ENCODE measurements around the gene REEP3.

Gene REEP3

DNA sequence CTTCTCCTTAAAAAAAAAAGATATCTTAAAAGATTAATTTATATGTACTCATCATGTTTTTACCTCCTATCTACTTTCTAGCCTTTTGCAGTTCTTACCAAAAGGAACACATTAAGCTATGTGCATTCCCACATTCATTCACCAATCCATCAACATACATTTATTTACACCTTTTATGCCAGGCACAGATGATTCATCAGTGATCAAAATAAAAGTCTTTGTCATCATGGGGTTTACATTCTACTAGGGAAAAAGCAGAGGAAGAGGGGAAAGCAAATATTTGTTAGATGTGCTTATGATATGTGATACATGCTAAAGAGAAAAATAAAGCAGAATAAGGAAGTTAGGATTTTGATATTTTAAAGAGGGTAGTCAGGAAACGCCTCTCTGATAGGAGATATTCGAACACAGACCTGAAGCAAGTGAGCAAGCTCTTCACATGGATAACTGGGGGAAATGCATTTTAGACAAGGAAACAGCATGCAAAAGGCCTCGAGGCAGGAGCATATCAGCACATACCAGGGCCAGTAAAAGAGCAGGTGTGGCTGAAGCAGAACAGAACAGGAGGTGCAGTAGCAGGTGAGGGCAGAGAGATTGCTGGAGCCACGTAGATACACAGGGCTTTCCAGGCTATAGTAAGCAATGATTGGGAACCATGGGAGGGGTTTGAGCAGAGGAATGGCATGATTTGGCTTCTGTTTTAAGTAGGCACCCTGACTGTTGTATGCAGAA is 67.4 kb downstream of the REEP3 start:
- no peak for DNase-seq (ENCODE audit: low spot score)

DNA sequence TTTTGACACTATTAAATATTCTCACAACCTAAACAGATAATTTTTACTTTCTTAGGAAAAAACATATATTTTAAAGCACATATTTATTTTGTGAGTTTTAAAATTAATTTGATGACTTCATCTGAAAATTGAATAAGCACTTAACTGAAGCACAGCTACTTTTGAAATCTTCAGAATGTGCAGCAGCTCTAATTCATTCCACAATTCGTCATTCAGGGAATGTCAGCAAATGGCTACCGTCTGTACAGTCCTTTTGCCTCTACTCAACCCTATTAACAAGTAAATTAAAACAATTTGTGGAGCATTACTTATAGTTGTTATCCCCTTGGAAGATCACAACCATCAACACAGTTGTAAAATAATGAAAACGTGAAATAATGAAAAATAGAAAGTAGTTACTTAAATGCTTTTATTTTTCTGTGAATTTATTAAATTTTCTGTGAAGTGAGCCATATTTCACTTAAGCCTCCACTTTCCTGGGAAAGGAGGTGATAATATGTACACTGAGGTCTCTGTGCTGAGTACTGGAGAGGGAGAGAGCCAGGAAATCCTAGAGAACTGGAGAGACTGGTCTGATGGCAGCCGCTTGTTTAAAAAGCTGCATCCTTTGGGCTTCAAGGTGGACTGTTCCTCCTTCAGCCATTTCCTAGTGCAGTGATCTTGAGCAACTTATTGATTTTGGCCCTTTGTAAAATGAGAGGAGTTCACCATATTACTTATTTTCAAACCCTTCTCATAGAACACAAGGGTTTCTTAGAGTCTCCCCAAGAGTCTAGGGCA is 70.6 kb downstream of the REEP3 start:
- DNase-seq (ENCODE audit: low spot score): no peak

DNA sequence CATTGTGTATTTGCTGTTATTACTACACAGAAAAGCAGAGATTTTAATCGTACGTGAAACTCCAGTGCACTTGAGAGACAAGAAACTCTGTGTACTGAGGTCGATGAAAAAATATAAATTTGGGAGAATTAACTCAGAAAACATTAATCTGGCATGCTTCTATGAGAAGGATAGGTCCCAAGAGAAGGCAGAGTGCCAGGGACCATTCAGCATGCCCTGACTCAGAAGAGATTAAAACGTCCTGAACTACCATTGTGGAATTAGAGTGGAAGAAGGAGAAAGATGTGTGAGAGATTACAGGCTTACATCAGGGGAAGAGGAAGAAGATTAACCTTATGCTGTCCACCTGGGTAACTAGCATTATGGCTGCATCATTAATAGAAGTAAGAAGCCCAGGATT is 72.4 kb downstream of the REEP3 start:
- no peak for DNase-seq (ENCODE audit: low spot score)

DNA sequence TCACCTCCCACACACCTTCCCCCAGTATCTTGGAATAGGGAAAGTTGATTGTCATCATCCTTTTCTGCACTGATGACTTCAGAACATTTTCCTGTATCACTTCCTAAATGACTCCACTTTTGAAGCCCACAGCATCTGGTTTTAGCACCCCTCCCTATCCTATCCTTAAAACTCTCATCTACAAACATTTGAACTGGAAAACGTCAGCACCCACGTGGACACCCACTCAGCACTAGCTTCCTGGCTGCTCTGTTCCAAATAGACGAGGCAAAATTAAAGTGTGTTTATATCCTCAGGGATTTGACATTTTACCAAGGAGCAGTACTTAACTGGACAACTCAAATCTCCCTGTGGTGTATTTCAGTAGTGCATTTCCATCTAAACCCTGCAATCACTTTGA is 73.9 kb downstream of the REEP3 start:
- DNase-seq (ENCODE audit: low spot score): no peak

DNA sequence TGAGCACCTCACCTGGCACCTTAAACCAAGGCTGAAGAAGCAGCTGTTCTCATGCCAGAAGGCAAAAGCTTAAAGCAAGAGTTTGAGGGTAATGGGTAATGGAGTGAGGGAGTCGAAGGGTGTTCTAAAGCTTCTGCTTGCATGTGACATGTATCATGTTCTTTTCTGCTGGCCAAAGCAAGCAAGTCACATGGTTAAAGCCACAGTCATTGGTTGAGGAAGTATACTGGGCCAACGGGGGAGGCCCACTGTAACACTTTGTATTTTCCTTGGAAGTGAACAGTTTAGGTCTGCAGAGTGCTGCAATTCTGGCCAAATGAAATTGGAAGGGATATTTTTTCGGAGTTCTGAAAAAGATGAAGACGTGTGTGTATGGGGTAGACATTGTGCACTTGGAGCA is 75.7 kb downstream of the REEP3 start:
- no peak for DNase-seq (ENCODE audit: low spot score)

DNA sequence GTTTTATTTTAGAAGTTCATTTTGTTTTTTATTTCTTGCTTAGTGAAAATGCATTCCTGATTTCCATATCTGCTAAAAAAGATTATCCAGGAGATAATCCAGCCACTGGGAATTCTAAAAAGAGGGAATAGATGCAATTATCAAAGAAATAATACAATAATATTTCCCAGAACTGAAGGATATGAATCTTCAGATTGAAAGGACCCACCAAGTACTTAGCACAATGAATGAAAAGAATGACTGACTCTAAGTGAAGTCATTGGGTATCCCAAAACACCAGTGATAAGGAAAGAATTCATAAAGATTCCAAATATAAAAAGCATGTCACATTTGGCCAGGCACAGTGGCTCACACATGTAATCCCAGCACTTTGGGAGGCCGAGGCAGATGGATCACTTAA is 79.3 kb downstream of the REEP3 start:
- DNase-seq (ENCODE audit: low spot score): no peak

DNA sequence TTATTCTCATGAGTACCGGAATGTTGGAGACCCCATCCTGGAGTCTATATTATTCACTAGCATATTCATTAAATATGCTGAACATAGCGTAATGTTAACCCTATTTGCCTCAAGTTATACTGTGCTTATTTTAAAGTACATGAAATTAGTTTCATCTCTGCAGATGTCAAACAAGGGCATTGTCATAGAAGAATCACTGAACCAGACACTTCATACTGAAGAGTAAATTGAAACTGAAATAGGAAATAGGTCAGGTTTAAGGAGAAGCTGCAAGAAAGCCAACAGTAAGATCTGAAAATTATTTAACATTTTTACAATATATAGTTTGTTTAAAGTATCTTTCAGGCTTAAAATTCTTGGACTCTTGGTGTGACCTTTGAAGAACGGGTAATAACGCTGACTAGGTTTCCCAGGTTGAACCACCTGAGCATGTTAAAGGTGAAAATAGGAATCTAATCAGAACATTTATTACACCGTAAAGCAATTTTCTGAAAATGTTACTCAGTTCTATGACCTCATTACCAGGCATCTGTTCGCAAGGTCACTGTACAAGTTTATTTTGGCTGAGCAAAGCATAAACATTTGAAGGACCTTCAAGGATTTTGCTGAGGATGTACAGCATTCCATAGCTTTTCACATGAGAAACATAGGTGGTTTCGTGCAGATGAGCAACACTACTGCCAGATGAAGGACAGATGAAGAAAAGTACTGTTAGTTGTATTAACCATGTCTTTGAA is 82.7 kb downstream of the REEP3 start:
- DNase-seq (ENCODE audit: low spot score): no peak

DNA sequence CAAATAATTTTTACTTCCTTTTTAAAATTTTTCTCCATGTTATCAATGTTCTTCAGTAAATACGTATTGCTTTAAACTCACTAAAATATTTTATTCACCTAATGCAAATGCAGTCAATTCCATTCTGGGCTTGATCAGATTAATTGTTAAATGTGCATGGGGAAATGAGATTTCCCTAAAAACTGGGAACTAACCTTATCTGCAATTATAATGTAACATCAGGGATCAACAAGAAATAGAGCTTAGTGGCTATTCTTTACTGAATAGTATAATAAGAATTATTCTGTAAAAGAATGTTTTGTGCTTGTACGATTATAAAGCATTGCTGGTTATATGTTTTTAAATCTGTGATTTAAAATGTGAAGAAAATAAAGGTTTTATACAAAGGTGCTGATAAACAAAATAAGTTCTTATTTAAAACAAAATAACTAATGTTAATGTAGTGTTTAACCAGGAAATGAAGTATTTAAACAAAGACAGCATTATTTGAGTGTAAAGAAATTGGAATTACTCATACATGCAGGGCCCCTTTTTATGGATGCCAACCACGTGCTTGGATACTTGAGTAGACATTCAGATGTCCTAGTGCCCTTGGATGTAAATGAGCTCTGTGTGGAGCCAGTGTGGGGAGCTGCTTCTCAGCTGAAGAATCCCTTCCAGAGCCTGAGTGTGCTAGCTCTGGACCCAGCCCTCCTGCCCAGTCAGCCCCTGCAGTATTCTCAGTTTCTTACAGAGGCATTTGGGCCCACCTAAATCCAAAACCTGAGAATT is 84.2 kb downstream of the REEP3 start:
- DNase-seq (ENCODE audit: low spot score): no peak

DNA sequence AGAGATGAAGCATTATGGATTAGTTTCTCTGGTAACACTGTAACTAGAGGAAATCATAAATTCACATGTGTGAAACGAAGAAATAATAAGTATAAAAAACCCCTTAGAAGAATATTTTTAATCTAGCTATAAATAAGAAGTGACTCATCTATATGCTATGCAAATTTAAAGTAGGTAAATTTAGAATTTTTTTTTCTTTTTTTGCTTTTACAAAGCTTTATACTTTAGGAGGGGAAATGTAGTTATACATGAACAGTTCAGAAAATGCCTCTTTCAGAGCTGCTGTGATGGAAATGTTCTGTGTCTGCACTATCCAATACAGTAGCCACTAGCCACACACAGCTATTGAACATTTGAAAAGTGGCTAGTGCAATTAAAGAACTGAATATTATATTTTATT is 87.3 kb downstream of the REEP3 start:
- DNase-seq (ENCODE audit: low spot score): no peak

DNA sequence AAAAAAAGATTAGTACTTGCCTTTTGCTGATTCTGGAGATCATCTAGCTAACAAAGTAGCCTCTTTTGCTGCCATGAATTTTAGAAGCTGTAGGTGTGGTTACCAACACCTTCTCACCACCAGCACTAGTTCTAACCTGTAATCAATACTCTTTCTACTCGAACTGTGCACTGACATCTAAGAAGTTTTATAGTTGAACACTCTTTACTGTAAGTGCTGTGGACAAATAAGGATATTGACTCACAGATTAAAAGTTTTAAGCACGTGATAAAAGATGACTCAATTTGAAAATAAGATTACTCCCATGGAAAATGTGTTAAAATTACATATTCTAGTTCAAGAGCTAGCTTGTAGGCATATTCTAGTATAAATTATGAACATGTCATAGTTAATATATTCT is 89.9 kb downstream of the REEP3 start:
- DNase-seq (ENCODE audit: low spot score): peak; percentile 48

DNA sequence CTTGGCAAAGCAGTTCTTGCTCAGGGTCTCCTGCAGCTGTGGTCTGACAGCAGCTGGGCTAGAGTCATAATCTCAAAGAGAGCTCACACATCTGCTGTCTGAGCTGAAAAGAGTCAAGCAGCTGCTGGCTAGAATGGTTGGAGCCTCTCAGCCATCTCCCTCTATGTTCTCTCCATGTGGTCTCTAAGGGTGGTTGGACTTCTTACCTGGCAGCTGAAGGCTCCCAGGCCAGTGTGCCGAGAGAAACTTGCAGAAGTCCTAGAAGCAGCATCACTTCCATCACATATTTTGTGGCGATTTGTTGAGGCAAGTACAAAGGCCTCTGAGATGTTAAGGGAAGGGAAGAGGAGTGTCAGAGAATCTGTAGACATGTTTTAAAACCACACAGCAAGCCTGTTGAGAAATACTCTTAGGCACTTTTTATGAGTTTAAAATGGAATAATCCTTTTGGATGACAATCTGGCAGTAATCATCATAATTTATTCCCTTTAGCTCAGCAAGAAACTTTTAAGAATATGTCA is 93.2 kb downstream of the REEP3 start:
- DNase-seq (ENCODE audit: low spot score): peak; percentile 63

DNA sequence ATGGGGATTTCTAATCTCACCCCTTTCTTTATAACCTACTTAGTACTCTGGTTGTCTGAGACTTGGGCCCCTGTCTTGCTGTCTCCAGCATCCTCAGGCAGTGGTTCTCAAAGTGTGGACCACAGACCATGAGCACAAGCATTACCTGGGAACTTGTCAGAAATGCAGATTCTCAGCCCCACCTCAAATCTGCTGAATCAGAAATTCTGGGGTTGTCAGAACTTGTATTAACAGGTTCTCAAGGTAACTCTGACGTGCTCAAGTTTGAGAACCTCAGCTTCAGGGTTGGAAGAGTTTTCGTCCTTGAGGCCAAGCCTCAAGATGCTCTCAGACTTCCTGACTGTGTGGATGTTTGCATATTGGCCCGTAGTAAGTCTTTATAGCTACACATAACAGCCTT is 97.4 kb downstream of the REEP3 start:
- DNase-seq (ENCODE audit: low spot score): no peak

DNA sequence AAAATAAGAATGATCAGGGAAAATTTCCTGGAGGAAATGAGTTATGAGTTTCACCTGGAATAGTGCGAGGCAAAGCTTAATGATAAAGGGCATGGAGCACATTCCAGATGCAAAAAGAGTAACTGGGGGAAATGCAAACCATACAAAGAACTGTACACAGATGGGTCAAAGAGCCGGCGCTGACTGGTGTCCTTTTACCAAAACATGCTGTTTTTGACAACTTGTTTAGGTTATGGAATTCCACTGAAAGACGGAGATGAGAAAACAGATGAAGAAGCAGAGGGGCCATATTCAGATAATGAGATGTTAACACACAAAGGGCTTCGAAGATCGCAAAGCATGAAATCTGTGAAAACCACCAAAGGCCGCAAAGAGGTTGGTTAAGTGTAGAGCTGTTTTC is 98.2 kb downstream of the REEP3 start:
- DNase-seq (ENCODE audit: low spot score): no peak

DNA sequence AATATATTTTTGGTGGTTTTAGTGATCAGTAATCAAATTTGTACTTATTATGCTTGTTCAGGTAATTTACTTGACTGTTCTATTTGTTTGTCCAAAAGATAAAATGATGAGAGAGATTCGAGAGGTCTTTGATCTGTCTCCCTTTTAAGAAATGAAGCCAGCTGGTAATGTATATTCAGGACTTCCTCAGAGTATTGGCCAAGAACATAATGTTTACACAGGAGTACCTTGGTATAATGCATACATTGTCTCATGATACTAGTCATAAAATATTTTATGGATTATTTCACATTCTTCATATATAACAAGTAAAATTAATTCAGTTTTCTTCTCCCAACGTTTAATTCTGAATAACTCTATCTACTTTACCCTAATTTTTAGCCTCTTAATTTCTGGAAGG is 100.9 kb downstream of the REEP3 start:
- DNase-seq (ENCODE audit: low spot score): no peak

DNA sequence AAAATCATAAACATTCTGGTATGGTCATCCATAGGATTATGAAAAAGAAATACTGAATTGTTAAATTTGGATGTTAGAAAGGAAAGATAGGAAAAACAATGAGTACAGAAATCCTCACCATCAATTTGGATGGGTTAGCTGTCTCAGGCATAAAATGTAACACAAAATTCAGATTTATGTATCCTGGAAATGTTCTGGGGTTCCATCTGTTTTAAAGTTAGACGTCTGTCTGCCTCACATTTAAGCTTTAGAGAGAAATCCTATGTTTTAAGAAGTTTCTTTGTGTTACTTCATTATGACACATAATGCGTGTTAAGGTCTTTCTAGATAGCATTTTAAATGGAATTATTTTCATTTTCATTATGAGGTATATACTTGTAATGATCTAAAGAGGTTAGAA is 103.5 kb downstream of the REEP3 start:
- DNase-seq (ENCODE audit: low spot score): no peak

DNA sequence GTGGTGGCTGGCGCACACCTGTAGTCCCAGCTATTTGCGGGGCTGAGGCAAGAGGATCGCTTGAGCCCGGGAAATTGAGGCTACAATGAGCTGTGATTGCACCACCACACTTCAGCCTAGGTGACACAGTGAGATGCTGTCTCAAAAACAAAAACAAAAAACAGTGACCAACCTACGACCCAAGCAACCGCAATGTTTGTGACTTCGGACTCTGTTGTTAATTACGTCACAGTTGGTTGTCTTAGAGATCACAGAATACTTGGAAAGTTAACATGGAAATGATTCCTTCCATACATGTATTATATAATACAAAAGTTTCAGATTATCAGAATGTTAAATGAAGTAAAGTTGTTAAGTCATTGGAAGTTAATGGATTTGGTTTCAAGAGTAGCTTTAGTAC is 106.2 kb downstream of the REEP3 start:
- DNase-seq (ENCODE audit: low spot score): no peak

DNA sequence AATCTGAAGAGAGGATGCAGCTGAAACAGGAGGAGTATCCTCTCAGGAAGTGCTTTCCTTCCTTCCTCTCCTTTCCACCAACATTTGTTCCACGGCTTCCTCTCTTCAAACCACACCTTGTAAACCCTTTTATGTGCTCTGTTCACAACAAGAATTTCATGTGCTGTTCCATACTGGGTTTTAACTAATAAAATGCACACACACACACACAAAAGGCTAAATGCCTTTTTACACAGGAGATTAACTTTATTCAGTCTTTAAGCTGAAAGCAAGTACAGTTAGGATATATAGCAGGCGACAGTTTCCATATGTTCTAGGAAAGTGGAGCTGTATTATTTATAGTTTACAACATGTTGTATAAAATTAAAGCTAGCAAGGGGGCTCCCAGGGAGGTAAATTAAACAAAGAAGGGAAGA is 106.7 kb downstream of the REEP3 start:
- no peak for DNase-seq (ENCODE audit: low spot score)

DNA sequence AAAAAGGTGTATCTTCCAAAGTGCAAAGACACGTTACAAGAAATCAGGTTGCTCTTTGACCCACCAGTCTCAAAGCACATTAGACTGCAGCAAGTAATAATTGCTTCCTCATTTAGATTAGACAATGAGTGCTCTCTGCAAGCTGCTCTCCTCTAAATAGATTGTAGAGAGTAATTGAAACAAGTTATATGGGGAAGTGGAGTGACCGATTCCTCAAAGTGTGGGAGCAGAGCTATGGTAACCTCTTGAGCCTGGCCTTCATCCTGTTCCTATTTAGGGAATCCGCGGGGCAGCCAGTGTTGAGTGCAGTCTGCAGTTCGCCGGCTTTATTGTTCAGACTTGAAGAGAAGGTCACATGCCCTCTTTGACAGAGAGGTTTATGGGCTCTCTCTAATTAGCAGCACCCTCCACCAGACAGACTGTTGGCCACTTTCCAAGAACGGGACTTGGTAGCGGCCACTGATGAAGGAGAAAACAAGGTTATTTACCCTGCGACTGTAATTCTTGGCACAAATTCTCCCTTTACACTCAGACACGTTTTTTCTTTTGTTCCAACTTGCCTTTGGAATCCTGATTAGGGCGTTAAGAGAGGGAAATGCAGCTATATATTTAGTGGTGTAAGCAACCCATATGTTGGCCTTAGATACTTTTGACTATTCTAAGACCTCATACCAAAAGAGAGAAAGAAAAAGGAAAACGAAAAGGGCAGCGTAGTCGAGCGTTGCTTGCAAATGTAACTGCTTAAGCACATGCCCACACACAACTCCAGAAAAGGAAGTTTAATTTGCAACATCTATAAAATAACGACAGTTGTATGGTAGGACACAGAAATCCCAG is 107.5 kb downstream of the REEP3 start:
- peak; percentile 27 for DNase-seq (ENCODE audit: low spot score)

DNA sequence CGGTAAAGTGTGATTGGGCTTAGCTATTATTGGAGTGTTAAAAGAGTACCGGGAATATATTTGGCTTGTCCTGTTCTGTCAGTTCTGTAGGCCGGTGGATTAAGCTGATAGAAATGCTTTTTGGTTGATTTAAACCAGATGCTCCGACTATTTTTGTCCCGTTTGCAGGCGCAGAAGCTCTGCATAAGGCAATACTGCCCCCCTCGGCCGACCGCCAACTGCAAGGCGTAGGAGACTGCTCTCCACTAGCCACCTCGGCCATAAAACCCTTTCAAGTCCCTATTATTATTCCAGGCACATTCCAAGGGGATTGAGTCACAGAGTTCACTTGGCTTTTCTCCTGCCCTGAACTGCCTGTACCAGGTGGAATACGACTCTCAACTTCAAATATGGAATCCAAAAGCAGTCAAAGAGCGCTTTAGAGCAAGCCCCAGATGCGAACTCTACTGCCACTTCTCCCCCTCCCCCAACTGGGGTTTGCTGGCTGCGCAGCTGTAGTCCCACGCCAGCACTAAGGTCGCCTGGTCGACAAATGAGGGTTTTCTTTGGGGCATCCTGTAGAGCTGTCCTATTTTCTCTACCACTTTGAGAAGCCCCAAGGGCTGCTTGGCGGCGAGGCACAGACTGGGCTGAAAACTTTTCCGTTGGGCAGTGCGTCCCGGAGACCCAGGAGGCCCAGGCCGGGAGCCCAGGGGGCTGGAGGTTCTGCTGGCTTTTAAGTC is 108.3 kb downstream of the REEP3 start:
- peak; percentile 89 for DNase-seq (ENCODE audit: low spot score)

Measured in GM03348 (cell line).